Mesothelial cell of epicardium (in vitro differentiated cells): Measurements from ENCODE around the gene RHOF. TPM values are rescaled to one million over a fixed set of nuclear protein-coding genes. Genes with fewer than 3 reads are reported as not detected.

Experiments used
- DNase-seq, 2 experiments: peaks; one replicate each; pipeline ENCODE4 v3.0.0; 2021; ENCODE audit warnings: low spot score in 2 of 2; ENCODE audit not compliant: unreplicated experiment in 2 of 2
- H3K27ac Mint-ChIP-seq: 2 replicates; pipeline ENCODE4 v1.8.0; 2021; ENCODE audit warnings: mixed read lengths
- H3K27me3 Mint-ChIP-seq: 2 replicates; pipeline ENCODE4 v1.8.0; 2021; ENCODE audit warnings: low read depth, mixed read lengths
- H3K36me3 Mint-ChIP-seq: 2 replicates; pipeline ENCODE4 v1.8.0; 2021; ENCODE audit warnings: mixed read lengths
- H3K4me1 Mint-ChIP-seq: 2 replicates; pipeline ENCODE4 v1.8.0; 2021; ENCODE audit warnings: mixed read lengths
- H3K4me3 Mint-ChIP-seq: 2 replicates; pipeline ENCODE4 v1.8.0; 2021; ENCODE audit warnings: mild to moderate bottlenecking, moderate library complexity, mixed read lengths
- H3K9me3 Mint-ChIP-seq: 2 replicates; pipeline ENCODE4 v1.8.0; 2021; ENCODE audit warnings: mixed read lengths
- total RNA-seq: library from RNA; stranded (reverse); gene quantifications from 3 replicates; pipeline ENCODE4 v1.2.1, GENCODE V29; 2021
- TF ChIP-seq, protein P1 (sequence below): fragments of 200-600 bp; sonication (generic); IDR thresholded peaks from one replicate; pipeline ENCODE4 v1.5.0; 2021; ENCODE audit warnings: antibody characterized with exemption; ENCODE audit not compliant: unreplicated experiment

RHOF gene
- total RNA-seq, 1 donor from 2014 or later = 37.8 TPM

DNA sequence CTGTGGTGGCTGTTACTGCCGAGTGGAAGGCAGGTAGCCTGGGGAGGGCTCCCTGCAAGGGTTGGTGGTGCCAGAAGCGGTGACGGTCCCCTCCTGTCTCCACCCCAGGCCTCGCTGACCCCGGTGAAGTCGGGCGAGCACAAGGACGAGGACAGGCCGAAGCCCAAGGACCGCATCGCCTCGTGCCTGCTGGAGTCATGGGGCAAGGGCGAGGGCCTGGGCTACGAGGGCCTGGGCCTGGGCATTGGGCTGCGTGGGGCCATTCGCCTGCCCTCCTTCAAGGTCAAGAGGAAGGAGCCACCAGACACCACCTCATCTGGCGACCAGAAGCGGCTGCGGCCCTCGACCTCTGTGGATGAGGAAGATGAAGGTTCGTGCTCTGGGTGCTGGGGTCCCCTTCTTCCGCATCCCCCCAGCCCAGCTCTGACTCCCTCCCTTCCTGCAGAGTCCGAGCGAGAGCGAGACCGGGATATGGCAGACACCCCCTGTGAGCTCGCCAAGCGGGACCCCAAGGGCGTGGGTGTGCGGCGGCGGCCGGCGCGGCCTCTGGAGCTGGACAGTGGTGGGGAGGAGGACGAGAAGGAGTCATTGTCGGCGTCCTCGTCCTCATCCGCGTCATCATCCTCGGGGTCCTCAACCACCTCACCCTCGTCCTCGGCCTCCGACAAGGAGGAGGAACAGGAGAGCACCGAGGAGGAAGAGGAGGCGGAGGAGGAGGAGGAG, 23.6 kb upstream of the RHOF start:
- H3K9me3 Mint-ChIP-seq = no peaks in the 10 kb centered on the region
- DNase-seq = no peak
- no peak overlapping the region for H3K27ac Mint-ChIP-seq
- H3K4me1 Mint-ChIP-seq = peaks cover 15% of the 10 kb centered on the region
- TF ChIP-seq, protein P1, sequence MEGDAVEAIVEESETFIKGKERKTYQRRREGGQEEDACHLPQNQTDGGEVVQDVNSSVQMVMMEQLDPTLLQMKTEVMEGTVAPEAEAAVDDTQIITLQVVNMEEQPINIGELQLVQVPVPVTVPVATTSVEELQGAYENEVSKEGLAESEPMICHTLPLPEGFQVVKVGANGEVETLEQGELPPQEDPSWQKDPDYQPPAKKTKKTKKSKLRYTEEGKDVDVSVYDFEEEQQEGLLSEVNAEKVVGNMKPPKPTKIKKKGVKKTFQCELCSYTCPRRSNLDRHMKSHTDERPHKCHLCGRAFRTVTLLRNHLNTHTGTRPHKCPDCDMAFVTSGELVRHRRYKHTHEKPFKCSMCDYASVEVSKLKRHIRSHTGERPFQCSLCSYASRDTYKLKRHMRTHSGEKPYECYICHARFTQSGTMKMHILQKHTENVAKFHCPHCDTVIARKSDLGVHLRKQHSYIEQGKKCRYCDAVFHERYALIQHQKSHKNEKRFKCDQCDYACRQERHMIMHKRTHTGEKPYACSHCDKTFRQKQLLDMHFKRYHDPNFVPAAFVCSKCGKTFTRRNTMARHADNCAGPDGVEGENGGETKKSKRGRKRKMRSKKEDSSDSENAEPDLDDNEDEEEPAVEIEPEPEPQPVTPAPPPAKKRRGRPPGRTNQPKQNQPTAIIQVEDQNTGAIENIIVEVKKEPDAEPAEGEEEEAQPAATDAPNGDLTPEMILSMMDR = no peak
- H3K27me3 Mint-ChIP-seq = no peaks in the 10 kb centered on the region
- H3K36me3 Mint-ChIP-seq = peaks cover 24% of the 10 kb centered on the region
- no peak overlapping the region for H3K4me3 Mint-ChIP-seq

DNA sequence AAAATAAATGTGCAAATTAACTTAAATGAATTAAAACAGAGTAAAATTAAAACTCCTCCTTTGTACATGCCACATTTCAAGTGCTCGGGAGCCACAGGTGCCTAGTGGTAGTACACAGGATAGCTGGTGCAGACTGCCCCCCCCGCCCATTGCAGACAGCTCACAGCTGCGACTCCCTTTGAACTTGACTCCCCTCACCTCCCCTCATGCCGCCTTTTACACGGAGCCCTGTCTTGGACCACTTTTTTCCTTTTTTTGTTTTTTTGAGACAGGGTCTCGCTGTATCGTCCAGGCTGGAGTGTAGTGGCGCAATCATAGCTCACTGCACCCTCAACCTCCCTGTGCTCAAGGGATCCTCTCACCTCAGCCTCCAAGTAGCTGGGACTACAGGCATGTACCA, 21.8 kb upstream of the RHOF start:
- Mint-ChIP-seq H3K9me3 (no peaks in the 10 kb centered on the region), H3K4me1 (peaks cover 26% of the 10 kb centered on the region), H3K27ac (no peak overlapping the region), H3K27me3 (no peaks in the 10 kb centered on the region), H3K36me3 (peaks cover 20% of the 10 kb centered on the region), H3K4me3 (no peak overlapping the region)
- TF ChIP-seq, protein P1 = no peak
- no peak for DNase-seq

DNA sequence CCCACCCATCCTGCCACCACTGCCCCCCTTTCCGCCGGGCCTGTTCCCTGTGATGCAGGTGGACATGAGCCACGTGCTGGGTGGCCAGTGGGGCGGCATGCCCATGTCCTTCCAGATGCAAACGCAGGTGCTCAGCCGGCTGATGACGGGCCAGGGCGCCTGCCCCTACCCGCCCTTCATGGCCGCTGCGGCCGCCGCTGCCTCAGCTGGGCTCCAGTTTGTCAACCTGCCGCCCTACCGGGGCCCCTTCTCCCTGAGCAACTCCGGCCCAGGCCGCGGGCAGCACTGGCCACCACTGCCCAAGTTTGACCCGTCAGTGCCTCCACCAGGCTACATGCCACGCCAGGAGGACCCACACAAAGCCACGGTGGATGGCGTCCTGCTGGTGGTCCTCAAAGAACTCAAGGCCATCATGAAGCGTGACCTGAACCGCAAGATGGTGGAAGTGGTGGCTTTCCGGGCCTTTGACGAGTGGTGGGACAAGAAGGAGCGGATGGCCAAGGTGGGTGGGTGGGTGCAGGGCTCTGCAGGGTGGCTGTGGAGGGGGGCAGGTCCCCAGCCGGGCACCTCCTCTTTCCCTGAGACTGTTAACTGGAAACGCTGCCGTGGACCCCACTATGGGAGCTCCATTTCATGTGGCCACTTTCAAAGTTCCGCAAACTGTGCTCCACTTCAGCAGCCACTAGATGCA, 21.1 kb upstream of the RHOF start:
- H3K36me3 Mint-ChIP-seq = peaks cover 21% of the 10 kb centered on the region
- no peak overlapping the region for H3K4me3 Mint-ChIP-seq
- no peak for DNase-seq
- TF ChIP-seq, protein P1 = no peak
- peaks cover 26% of the 10 kb centered on the region for H3K4me1 Mint-ChIP-seq
- no peak overlapping the region for H3K27ac Mint-ChIP-seq
- H3K27me3 Mint-ChIP-seq = no peaks in the 10 kb centered on the region
- no peaks in the 10 kb centered on the region for H3K9me3 Mint-ChIP-seq

DNA sequence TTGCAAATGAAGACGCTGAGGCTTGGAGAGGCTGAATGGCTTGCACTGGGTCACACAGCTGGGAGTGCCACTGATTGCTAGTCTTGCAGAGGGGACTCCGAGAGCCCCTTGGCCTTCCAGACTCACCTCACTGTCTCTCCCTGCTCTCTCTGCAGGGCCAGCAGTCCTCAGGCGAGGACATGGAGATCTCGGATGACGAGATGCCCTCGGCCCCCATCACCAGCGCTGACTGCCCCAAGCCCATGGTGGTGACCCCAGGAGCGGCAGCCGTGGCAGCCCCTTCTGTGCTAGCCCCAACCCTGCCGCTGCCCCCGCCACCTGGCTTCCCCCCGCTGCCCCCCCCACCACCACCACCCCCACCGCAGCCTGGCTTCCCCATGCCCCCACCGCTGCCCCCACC, 20.5 kb upstream of the RHOF start:
- H3K36me3 Mint-ChIP-seq = peaks cover 24% of the 10 kb centered on the region
- TF ChIP-seq, protein P1 = no peak
- no peaks in the 10 kb centered on the region for H3K9me3 Mint-ChIP-seq
- no peaks in the 10 kb centered on the region for H3K27me3 Mint-ChIP-seq
- H3K4me3 Mint-ChIP-seq = no peak overlapping the region
- no peak for DNase-seq
- peaks cover 26% of the 10 kb centered on the region for H3K4me1 Mint-ChIP-seq
- no peak overlapping the region for H3K27ac Mint-ChIP-seq

DNA sequence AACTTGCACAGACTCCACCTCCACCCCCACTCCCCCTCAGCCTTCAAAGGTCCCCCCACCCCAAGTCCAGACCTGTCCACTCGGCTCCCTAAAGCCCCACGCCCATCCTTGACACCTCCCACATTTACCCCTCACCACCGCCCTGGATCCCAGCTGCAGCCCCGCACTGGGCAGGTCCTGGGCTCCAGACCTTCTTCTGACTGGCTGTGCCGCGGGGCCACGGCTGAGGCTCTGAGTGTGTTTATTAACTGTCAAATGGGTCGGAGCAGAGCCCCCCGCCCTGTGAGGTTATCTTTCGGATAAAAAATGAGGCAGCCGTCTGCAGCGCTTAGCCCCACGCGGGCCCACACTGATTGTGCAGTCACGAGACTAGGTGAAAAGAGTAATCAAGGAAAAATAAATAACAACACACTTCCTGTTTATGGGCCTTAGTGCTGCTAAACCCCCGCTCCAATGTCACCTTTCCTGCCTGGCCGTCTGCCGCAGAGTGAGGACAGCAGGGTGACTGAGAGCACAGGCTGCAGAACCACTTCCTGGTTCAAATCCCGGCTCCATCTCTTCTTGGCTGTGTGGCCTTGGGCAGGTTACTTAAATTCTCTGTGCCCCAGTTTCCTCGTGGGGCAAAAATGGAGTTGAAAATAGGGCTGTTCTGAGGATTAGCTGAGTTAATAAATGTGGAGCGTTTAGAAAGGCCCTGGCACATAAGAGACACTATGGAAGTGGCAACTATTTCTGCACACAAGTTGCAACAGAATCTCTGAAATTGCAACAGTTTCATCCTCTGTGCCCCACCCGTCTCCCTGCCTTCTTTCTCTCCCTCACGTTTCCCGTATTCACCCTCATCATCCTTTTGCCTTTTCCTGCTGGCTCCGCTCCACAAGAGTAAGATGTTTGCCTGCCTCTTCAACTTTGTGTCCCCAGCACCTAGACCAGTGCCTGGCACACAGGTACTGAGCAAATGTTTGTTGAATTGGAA, 19.7 kb upstream of the RHOF start:
- TF ChIP-seq, protein P1 = no peak
- peaks cover 29% of the 10 kb centered on the region for H3K36me3 Mint-ChIP-seq
- H3K4me1 Mint-ChIP-seq = peaks cover 26% of the 10 kb centered on the region
- DNase-seq = no peak
- H3K9me3 Mint-ChIP-seq = no peaks in the 10 kb centered on the region
- peak overlapping the region; percentile 71 for H3K27ac Mint-ChIP-seq
- no peaks in the 10 kb centered on the region for H3K27me3 Mint-ChIP-seq
- H3K4me3 Mint-ChIP-seq = peak overlapping the region; percentile 78
